Endothelial cell of umbilical vein (primary cell): ENCODE results near the gene NGFR. TPM values are rescaled to one million over a fixed set of nuclear protein-coding genes. Genes with fewer than 3 reads are reported as not detected.

Source experiments
- BruUV-seq: library from RNA; stranded (reverse); fragments of 400-500 nt; replicated peaks from 2 replicates; lab custom pipeline; 2021; lab: Mats Ljungman, UMichigan
- CTCF ChIA-PET: fragments of 300-600, 350-600 bp; sonication (Branson Sonifier 250); formaldehyde crosslinking; loops from one replicate; lab custom pipeline; 2021; ENCODE audit warnings: antibody characterized with exemption, inconsistent platforms; lab: Charles Lee
- POLR2A ChIA-PET: fragments of 300-600, 350-600 bp; sonication (Branson Sonifier 250); formaldehyde crosslinking; loops from one replicate; lab custom pipeline; 2021; ENCODE audit warnings: antibody characterized with exemption, inconsistent platforms; lab: Charles Lee
- DNase-seq: peaks from one replicate; pipeline ENCODE4 v3.0.0-alpha.2; 2011; ENCODE audit warnings: low read depth, low spot score
- FAIRE-seq: peaks from 2 replicates; lab custom pipeline; 2011; peaks lifted over from hg19 to GRCh38; lab: Jason Lieb, UNC
- H2AFZ ChIP-seq: 2 replicates; pipeline ENCODE4 v1.6.0; 2012; ENCODE audit warnings: low read depth, low read length, control low read depth, inconsistent platforms
- H3K27ac ChIP-seq: 2 replicates; pipeline ENCODE4 v1.5.1; 2011; ENCODE audit warnings: low read depth, mild to moderate bottlenecking, control low read depth, low read length, moderate library complexity; ENCODE audit not compliant: insufficient read depth
- H3K27me3 ChIP-seq, 2 experiments: 2 replicates each; pipeline versions ENCODE4 v1.6.0 to v1.6.1; 2011; ENCODE audit warnings: low read length in 2 of 2, mixed read lengths in 1 of 2; ENCODE audit not compliant: control insufficient read depth in 2 of 2, insufficient read depth in 2 of 2
- H3K36me3 ChIP-seq, 2 experiments: 2 replicates in 1 of 2; 3 replicates in 1 of 2; pipeline ENCODE4 v1.5.1; 2011; ENCODE audit warnings: low read length in 2 of 2, mild to moderate bottlenecking in 1 of 2, moderate library complexity in 1 of 2; ENCODE audit not compliant: control insufficient read depth in 2 of 2, insufficient read depth in 2 of 2; ENCODE audit errors: extremely low read depth in 1 of 2
- H3K4me1 ChIP-seq: 3 replicates; pipeline ENCODE4 v1.5.1; 2011; ENCODE audit warnings: mild to moderate bottlenecking, low read length; ENCODE audit not compliant: control insufficient read depth, insufficient read depth; ENCODE audit errors: extremely low read depth
- H3K4me2 ChIP-seq: 2 replicates; pipeline ENCODE4 v1.6.1; 2011; ENCODE audit warnings: low read length, control low read depth, mixed read lengths; ENCODE audit not compliant: insufficient read depth
- H3K4me3 ChIP-seq, 3 experiments: fragments of 200-600 bp in 1 of 3; sonication (generic), shearing (Covaris generic) in 1 of 3; replicated peaks in 1 of 3; 2 replicates each; pipeline ENCODE4 v1.5.1; 2011 to 2016; ENCODE audit warnings: control low read depth in 3 of 3, low read length in 3 of 3, mild to moderate bottlenecking in 2 of 3, inconsistent platforms in 1 of 3, low read depth in 1 of 3, moderate library complexity in 1 of 3; ENCODE audit not compliant: insufficient read depth in 1 of 3
- H3K79me2 ChIP-seq: 2 replicates; pipeline ENCODE4 v1.6.0; 2012; ENCODE audit warnings: low read length, inconsistent platforms; ENCODE audit not compliant: control insufficient read depth, insufficient read depth
- H3K9ac ChIP-seq: replicated peaks from 2 replicates; pipeline ENCODE3; 2011; ENCODE audit warnings: low read length, control low read depth; ENCODE audit not compliant: insufficient read depth; ENCODE audit errors: extremely low read depth
- H3K9me1 ChIP-seq: replicated peaks from 3 replicates; pipeline ENCODE4 v1.6.0; 2011; ENCODE audit warnings: mild to moderate bottlenecking, low read length; ENCODE audit not compliant: control insufficient read depth, insufficient read depth; ENCODE audit errors: extremely low read depth
- H3K9me3 ChIP-seq: replicated peaks from 2 replicates; pipeline ENCODE4 v1.5.1; 2012; ENCODE audit warnings: low read length, inconsistent platforms; ENCODE audit not compliant: control insufficient read depth, insufficient read depth
- H4K20me1 ChIP-seq: replicated peaks from 2 replicates; pipeline ENCODE3; 2011; ENCODE audit warnings: mild to moderate bottlenecking, low read length; ENCODE audit not compliant: control insufficient read depth, insufficient read depth; ENCODE audit errors: extremely low read depth
- CTCF ChIP-seq, 2 donors: IDR thresholded peaks; 1 replicate in 1 of 2; 2 replicates in 1 of 2; pipeline ENCODE4 v1.5.1; 2011; ENCODE audit warnings: low read length in 2 of 2, mild to moderate bottlenecking in 2 of 2, moderate library complexity in 2 of 2, control low read depth in 1 of 2, inconsistent platforms in 1 of 2, low read depth in 1 of 2; ENCODE audit not compliant: insufficient read depth in 1 of 2; ENCODE audit errors: extremely low read depth in 1 of 2
- EZH2 ChIP-seq: IDR thresholded peaks from 2 replicates; pipeline ENCODE4 v1.6.1; 2012; ENCODE audit warnings: borderline replicate concordance, low read depth, mild to moderate bottlenecking, moderate library complexity, low read length, inconsistent platforms; ENCODE audit not compliant: severe bottlenecking
- FOS ChIP-seq: IDR thresholded peaks from 2 replicates; pipeline ENCODE4 v1.6.1; 2011; ENCODE audit warnings: mild to moderate bottlenecking, low read length, moderate library complexity, borderline replicate concordance; ENCODE audit not compliant: insufficient read depth
- GATA2 ChIP-seq: IDR thresholded peaks from 2 replicates; pipeline ENCODE4 v1.7.0; 2011; ENCODE audit warnings: low read depth, mild to moderate bottlenecking, moderate library complexity, mixed read lengths, low read length; ENCODE audit not compliant: insufficient read length, insufficient read depth
- JUN ChIP-seq: IDR thresholded peaks from 2 replicates; pipeline ENCODE4 v1.6.1; 2011; ENCODE audit warnings: borderline replicate concordance, low read depth; ENCODE audit not compliant: insufficient read length, insufficient read depth
- MAX ChIP-seq: IDR thresholded peaks from 2 replicates; pipeline ENCODE4 v1.6.1; 2011; ENCODE audit not compliant: insufficient read depth, insufficient read length
- MYC ChIP-seq: IDR thresholded peaks from one replicate; pipeline ENCODE4 v1.6.1; 2011; ENCODE audit warnings: mild to moderate bottlenecking, low read depth, low read length
- POLR2A ChIP-seq: IDR thresholded peaks from 2 replicates; pipeline ENCODE4 v1.6.1; 2012; ENCODE audit warnings: low read depth, mild to moderate bottlenecking, control low read depth, low read length
- POLR2AphosphoS5 ChIP-seq: IDR thresholded peaks from 2 replicates; pipeline ENCODE4 v1.6.1; 2012; ENCODE audit warnings: low read depth, mild to moderate bottlenecking, control low read depth, low read length, moderate library complexity; ENCODE audit not compliant: insufficient read depth
- dilution Hi-C: fragments of 300-500 bp; cut with MboI; formaldehyde crosslinking; loops from one replicate; pipeline ENCODE4 v1.15.0; 2019; ENCODE audit warnings: low sequenced_read_pairs; ENCODE audit not compliant: extremely low pct_ligation_motif_present
- intact Hi-C: fragments of 100-400 bp; cut with micrococcal nuclease; formaldehyde crosslinking; loops from one replicate; pipeline ENCODE4 v1.10.0; 2022
- polyA plus RNA-seq, 4 experiments: library from polyadenylated mRNA; depleted of rRNA in 3 of 4; stranded (reverse) in 3 of 4; unstranded in 1 of 4; fragments of >200 nt; gene quantifications; 2 replicates each; pipeline versions ENCODE4 v1.2.1 to v1.2.3, GENCODE V29; 2011 to 2012; ENCODE audit warnings: missing spikeins in 1 of 4
- total RNA-seq: library from RNA; stranded (reverse); gene quantifications from 2 replicates; pipeline ENCODE4 v1.2.3, GENCODE V29; 2021

Gene NGFR
- total and polyA plus RNA-seq, 2 donors (not counting 3 experiments of a cell fraction or from before 2014, with no cell fraction given) = not detected

- Histone ChIP-seq H3K27ac (no peak overlapping the region), H3K9ac (no peak overlapping the region), H3K4me3 (no peak overlapping the region), H2AFZ (no peak overlapping the region), H3K4me1 (peaks cover 2% of the 10 kb centered on the region), H3K9me1 (no peaks in the 10 kb centered on the region), H3K4me2 (no peak overlapping the region), H3K9me3 (no peaks in the 10 kb centered on the region), H3K79me2 (no peaks in the 10 kb centered on the region), H3K27me3 (no peaks in the 10 kb centered on the region), H3K36me3 (no peaks in the 10 kb centered on the region), H4K20me1 (no peaks in the 10 kb centered on the region)
- no peak for TF ChIP-seq MAX
- no peak for TF ChIP-seq POLR2AphosphoS5
- TF ChIP-seq EZH2 = no peak
- no peak for TF ChIP-seq POLR2A
- no peak for TF ChIP-seq FOS
- TF ChIP-seq GATA2 = no peak
- TF ChIP-seq JUN = no peak
- no peak for TF ChIP-seq CTCF (IDR thresholded peaks at IDR 0.05; ENCODE audit: extremely low read depth in 1 of 2, insufficient read depth in 1 of 2, low read depth in 1 of 2, low read length in 2 of 2)
- TF ChIP-seq MYC = no peak
- dilution Hi-C loops = no loop called here
- ChIA-PET POLR2A (interaction anchor here (0.6 kb wide), 1 partner anchor 103 kb away, joined by 10 read pairs; no protein-coding TSS in a partner anchor), CTCF (interaction anchor here (0.6 to 2.4 kb wide), 3 partner anchors 16 to 145 kb away, joined by 3 to 9 read pairs (median 3); no protein-coding TSS in a partner anchor)
- DNase-seq = no peak
- FAIRE-seq = no peak
- intact Hi-C loops = no loop called here
- no TSS peak for BruUV-seq
These were observed 57.1 kb downstream of the NGFR start for GRCh38 chr17:49552070-49552751.
